GM12891 (cell line): ENCODE results near the gene SDE2.

Experiments
- POLR2A ChIP-seq: IDR thresholded peaks from 2 replicates; pipeline ENCODE4 v1.6.1; 2011; ENCODE audit warnings: low read depth, low read length, control low read depth
- POLR2AphosphoS5 ChIP-seq: IDR thresholded peaks from 2 replicates; pipeline ENCODE4 v1.6.1; 2011; ENCODE audit warnings: low read depth, low read length, control low read depth

DNA sequence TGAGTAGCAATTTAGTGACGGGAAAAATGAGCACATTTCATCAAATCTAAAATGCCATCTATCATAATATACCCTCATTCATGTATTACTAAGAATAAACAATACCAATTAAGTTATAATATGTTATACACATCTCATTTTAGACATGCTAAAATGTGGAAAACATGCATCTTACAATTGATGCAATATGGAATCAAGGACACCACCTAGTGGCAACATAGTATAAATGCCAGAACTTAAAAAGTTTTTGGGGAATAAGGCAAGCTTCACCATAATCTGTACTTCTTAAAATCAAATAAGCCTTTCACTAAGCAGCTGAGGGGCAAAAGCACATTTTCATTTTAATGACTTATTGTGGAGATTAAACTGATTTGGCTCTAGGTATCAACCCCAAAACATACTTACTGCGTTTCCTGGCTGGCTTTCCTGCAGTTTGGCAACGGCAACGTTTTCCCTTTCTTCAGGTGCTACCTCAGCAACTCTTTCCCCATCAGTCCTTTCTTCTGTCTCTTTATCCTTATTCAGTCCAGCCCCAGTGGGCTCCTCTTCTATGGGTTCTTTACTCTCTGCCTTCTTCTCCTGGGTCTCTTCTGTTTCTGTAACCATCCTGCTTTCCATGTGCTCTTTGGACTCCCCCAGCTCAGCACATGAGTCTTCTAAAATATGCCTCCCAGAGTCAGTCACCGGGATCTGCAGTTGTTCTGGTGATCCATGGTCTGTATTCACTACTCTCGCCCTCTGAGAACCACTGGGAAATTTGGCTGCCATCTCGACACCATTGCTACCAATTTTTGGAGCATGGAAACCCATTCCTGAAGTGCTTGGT is 11.4 kb downstream of the SDE2 start:
- TF ChIP-seq POLR2A (no peak), POLR2AphosphoS5 (no peak)
